ENCODE results near the gene KSR1. TPM values are rescaled to one million over a fixed set of nuclear protein-coding genes. Genes with fewer than 3 reads are reported as not detected.
A peak's percentile ranks its signal among the peaks of the same experiment; 100 is the strongest.

The KSR1 gene
- total and polyA plus RNA-seq, 9 of the 15 experiments (the other 6 are each of a cell fraction or from before 2014, with no cell fraction given) = 1.4 to 51.7 (median 18.4) TPM

- TF ChIP-seq RREB1 (CRISPR knock-in tag; IDR thresholded peaks at IDR 0.05) = no peak
- 0 out of 2 replicates have a peak, but pooled peaks have one; percentile 29 for TF ChIP-seq ZNF197 (CRISPR knock-in tag; IDR thresholded peaks at IDR 0.05; ENCODE audit: low read depth)
- no peak for TF ChIP-seq TGIF2 (CRISPR knock-in tag; IDR thresholded peaks at IDR 0.05)
- TF ChIP-seq HDAC3 (IDR thresholded peaks at IDR 0.05; ENCODE audit: borderline replicate concordance, partially characterized antibody) = peak; percentile 97
- peak; percentile 66 for TF ChIP-seq ELF1 (tag; IDR thresholded peaks at IDR 0.05)
- peak; percentile 62 to 67 for TF ChIP-seq MAZ (CRISPR knock-in tag; conservative IDR thresholded peaks at IDR 0.05 in 1 of 2, IDR thresholded peaks at IDR 0.05 in 1 of 2)
- no peak for TF ChIP-seq CGGBP1 (CRISPR knock-in tag; IDR thresholded peaks at IDR 0.05)
- TF ChIP-seq ZNF282 (CRISPR knock-in tag; IDR thresholded peaks at IDR 0.05) = no peak
- peak; percentile 90 for TF ChIP-seq IRF9 (tag; IDR thresholded peaks at IDR 0.05)
- no peak for TF ChIP-seq CBFA2T2 (conservative IDR thresholded peaks at IDR 0.05)
- peak; percentile 96 for TF ChIP-seq GATAD2A (IDR thresholded peaks at IDR 0.05)
- peak in 1 of 2 experiments; percentile 94; a peak in 2 of 4 replicates for TF ChIP-seq ZNF318 (IDR thresholded peaks at IDR 0.05; ENCODE audit: borderline replicate concordance in 1 of 2, low read depth in 1 of 2)
Observed at GRCh38 chr17:27529230-27529796, 73.1 kb downstream of the KSR1 start (continued).
